Esophagus squamous epithelium (tissue), 4 donors: ENCODE results near the gene KIR3DL3.
"Not testable (repeated sequence)": the region's sequence is repeated elsewhere in the genome, so short reads cannot be mapped to it uniquely, and the experiment has no call there.

ENCODE experiments used
- POLR2A ChIP-seq, 4 donors: fragments of 450-650 bp; IDR thresholded peaks; one replicate each; pipeline ENCODE4 v1.6.1; 2017; ENCODE audit warnings: antibody characterized with exemption in 4 of 4, mild to moderate bottlenecking in 4 of 4, moderate library complexity in 3 of 4
- TF ChIP-seq, protein P1 (sequence below), 6 experiments: fragments of 450-650 bp in 4 of 6; fragments of 200-600 bp in 2 of 6; sonication (generic) in 2 of 6; IDR thresholded peaks; one replicate each; pipeline ENCODE4 v1.5.1; 2016 to 2019; ENCODE audit warnings: antibody characterized with exemption in 6 of 6, mild to moderate bottlenecking in 4 of 6, moderate library complexity in 4 of 6

DNA sequence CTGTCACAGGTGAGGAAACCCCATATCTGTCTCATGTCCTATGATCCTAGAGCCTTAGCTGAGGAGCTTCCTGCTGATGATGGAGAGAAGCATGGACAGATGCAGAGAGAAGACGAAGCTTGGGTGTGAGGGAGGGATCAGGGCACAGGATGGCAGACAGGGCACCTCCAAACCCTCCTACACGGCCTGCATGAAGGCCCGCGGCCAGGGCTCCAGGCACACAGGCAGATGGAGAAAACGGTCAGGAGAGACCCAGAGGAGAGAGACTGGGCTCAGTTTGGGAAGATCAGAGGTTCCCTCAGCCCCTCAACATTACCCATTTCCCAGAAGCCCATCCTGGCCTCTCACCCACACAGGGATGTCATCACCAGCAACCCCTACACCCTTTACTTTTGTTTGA lies 19.8 kb downstream of the KIR3DL3 start:
- TF ChIP-seq POLR2A (IDR thresholded peaks at IDR 0.05), result not testable (repeated sequence)
- TF ChIP-seq, protein P1, sequence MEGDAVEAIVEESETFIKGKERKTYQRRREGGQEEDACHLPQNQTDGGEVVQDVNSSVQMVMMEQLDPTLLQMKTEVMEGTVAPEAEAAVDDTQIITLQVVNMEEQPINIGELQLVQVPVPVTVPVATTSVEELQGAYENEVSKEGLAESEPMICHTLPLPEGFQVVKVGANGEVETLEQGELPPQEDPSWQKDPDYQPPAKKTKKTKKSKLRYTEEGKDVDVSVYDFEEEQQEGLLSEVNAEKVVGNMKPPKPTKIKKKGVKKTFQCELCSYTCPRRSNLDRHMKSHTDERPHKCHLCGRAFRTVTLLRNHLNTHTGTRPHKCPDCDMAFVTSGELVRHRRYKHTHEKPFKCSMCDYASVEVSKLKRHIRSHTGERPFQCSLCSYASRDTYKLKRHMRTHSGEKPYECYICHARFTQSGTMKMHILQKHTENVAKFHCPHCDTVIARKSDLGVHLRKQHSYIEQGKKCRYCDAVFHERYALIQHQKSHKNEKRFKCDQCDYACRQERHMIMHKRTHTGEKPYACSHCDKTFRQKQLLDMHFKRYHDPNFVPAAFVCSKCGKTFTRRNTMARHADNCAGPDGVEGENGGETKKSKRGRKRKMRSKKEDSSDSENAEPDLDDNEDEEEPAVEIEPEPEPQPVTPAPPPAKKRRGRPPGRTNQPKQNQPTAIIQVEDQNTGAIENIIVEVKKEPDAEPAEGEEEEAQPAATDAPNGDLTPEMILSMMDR (IDR thresholded peaks at IDR 0.05), result not testable (repeated sequence)
